ENCODE measurements around the gene ARHGAP10.
"Not testable (repeated sequence)": the region's sequence is repeated elsewhere in the genome, so short reads cannot be mapped to it uniquely, and the experiment has no call there.

- TF ChIP-seq POLR2A (IDR thresholded peaks at IDR 0.05; ENCODE audit: low read length); GATA1 (IDR thresholded peaks at IDR 0.05; ENCODE audit: low read depth, low read length): not testable (repeated sequence)
Measured at GRCh38 chr4:148083073-148083472, 351.2 kb downstream of the ARHGAP10 start.

All from erythroblast (primary cell).